Smooth muscle cell of the brain vasculature (primary cell): ENCODE results near the gene TSPAN13.

Experiments used
- DNase-seq: peaks from one replicate; pipeline ENCODE4 v3.0.0-alpha.2; 2012; ENCODE audit warnings: low read depth, low spot score

The TSPAN13 gene

GRCh38 chr7:16774986-16775385 is 21.4 kb downstream of the TSPAN13 start:
- no peak for DNase-seq

DNA sequence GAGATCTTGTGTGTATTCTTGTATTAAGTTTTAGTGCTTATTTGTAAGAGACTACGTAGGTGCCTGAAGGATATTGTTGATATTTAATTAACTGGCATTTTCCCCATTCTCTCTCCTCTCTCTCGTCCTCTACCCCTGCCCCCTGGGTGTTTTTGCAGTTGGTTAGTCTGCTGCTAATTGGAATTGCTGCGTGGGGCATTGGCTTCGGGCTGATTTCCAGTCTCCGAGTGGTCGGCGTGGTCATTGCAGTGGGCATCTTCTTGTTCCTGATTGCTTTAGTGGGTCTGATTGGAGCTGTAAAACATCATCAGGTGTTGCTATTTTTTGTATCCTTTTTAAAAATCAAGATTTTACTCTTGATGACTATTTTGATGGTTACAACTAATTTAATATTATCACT is 22.5 kb downstream of the TSPAN13 start:
- DNase-seq, result no peak

DNA sequence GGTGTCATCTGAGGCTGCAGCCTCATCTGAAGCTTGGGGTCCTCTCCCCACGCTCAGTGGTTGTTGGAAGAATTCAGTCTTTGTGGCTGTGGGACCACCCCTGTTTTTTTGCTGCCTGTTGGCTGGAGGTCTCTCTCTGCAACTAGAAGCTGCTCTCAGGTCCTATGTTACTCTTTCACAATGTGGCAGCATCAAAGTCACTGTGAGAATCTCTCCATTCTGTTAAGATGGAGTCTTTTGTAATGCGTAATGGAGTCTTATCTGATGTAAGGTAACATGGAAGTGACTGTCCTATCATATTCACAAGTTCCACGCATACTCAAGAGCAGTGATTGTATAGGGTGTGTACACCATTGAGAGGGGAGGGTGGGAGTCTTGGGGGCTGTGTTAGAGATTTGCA is 24.9 kb downstream of the TSPAN13 start:
- no peak for DNase-seq

DNA sequence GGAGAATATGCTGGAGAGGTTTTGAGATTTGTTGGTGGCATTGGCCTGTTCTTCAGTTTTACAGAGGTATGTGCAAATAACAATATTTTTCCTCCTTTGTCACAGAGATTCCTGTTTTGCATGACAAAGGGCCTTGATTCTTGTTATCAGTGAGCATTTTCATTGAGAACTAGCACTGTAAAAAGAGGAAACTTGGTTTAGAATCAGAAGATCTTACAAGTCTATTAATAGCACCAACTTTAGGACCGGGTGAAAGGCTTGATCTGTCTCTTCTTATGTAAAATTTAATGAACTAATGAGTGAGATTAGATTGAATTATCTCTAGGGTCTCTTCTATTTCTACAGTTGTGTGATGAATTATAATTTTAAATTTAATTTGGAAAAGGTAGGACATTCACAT is 25.5 kb downstream of the TSPAN13 start:
- DNase-seq, result no peak

DNA sequence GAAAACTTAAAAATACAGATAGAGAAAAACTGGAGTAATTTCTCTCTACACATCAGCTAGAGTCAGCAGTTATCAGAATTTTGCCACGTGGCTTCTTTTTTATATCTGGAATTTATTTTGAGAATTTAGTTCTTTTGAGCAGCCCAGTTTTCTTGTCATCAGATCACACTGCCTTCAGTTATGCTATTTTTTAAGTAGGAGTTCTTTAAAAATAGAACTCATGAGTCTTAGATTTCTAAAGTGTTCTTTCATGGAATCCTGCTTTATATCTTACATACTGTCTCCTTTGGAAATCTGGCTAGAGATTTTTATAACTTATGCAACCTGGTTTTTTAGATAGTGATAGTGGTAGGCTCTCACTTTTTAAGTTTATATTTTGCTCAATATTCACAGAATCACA is 27.0 kb downstream of the TSPAN13 start:
- DNase-seq, result no peak

- no peak for DNase-seq
Observed at GRCh38 chr7:16785321-16785720, 31.8 kb downstream of the TSPAN13 start.

DNA sequence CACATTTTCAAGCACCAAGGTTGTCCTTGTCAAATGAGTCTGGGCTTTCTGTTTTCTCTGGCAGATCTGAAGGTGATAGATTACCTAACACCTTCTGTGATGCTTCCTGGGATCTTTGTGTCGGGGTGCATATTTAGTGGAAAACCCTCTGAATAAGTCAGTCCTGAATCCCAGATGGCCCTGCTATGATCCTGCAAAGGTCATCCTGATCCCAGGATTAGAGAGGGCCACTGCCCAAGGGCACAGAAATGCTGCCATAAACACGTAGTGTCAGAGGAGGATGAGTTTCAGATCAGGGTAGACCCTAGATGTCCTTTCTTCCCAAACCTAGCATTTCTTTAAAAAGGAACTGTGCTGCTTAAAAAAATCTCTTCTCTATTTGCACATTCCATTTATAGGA is 32.3 kb downstream of the TSPAN13 start:
- DNase-seq, result no peak

DNA sequence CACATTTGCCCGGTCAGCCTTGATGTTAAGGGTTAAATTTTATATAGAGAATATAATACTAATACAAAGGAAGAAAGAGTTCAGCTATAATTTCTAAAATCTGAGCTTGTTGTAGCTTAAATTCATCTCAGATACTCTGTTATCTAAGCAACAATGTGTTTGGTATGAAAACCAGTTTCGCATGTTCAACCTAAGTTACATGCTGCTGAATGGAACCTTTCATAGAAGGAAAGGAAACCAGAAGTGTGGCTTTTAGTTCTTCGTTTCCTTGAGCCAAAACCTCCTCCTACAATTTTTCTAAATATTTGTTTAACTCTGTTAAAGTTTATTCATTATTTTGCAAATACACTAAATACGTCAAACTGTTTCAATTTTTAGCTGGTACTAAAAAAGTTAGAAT is 32.7 kb downstream of the TSPAN13 start:
- no peak for DNase-seq

- DNase-seq, result no peak
Observed at GRCh38 chr7:16787127-16787526, 33.6 kb downstream of the TSPAN13 start.

DNA sequence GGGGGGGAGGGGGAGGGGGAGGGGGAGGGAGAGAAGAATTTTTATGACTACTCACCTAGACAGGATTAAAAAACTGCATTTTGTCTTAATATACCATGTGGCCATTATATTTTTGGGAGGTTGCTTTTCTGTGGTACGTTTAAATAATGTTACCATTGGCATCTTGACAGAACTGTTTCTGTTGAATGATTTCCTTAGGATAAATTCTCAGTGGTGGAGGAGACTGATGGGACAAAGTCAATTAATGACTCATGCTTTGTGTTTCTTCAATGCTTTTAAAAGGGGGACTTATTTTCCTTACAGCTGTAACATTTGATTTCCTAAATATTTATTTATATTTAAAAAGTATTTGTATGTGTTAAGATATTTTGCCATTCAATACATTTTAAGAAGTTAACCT is 37.5 kb downstream of the TSPAN13 start:
- no peak for DNase-seq

GRCh38 chr7:16791905-16792698 is 38.5 kb downstream of the TSPAN13 start:
- no peak for DNase-seq

DNA sequence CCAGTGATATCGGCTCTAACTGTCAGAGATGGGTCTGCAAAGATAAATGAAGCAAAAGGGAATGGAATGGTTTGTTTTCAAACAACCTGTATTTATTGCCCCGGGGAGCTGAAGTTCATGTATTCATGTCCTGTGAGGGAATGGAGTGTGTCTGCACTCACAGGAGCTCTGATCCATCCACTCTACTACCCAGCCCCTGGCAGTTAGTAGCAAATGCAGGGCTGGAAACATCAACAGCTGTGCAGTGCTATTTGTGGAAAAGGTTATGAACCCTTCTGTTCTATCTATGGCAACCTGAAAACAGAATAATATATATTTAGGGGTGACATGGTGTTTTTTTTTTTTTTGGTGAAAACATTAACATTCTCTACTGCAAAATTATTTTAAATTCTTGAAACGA is 41.4 kb downstream of the TSPAN13 start:
- no peak for DNase-seq

DNA sequence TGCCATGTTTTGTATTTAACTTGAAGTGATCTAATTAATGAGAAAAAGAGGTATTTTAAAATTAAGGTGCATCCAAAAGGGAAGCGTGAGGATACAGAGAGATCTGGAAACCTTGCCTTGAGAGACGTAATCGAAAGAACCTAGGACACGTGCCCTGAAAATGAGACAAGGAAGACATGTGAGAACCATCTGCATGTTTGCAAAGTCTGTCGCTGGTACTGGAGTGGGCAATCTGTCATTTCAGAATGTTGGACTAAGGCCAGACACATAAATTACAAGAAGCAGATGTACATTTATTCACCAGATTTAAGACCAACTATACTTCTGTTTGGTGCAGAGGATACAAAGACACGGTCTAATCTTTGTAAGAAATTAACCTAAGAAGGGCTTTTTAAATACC is 42.1 kb downstream of the TSPAN13 start:
- no peak for DNase-seq

DNA sequence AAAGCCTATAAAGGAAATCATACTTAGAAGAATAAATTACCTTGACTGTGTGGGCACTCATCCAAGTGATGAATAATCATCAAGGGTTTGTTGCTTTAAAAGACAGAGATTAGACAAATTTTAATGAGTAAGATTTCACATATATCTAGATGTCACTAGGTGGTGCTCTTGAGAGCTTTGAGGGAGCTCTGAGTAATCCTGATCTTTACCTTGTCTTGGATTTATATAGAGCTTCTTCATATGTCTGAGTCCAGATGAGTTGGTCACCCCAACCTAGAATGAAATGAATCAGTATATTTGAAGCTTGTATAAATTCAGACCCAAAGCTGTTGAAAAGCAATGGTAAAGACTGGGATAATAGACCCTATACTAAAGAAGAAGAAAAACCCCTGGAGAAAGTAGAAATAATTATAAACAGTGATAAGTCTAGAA is 47.6 kb downstream of the TSPAN13 start:
- no peak for DNase-seq

DNA sequence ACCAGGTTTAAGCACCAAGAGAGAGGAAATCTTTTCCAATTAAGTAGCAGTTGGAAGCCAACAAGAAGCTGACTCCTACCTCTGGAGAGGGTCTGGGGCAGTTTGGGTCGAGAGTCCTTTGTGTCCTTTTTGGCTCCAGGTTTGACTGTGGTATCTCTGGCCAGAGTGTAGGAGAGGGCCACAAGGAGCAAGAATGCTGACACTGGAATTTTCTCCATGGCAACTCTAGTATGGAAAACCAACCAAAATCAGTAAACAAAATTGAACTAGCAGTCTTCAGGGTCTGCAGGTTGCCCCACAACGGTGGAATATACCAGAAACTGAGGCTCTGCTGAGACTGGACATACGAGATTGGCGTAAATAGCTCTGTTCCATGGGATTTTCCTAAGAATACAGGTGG is 48.0 kb downstream of the TSPAN13 start:
- no peak for DNase-seq

DNA sequence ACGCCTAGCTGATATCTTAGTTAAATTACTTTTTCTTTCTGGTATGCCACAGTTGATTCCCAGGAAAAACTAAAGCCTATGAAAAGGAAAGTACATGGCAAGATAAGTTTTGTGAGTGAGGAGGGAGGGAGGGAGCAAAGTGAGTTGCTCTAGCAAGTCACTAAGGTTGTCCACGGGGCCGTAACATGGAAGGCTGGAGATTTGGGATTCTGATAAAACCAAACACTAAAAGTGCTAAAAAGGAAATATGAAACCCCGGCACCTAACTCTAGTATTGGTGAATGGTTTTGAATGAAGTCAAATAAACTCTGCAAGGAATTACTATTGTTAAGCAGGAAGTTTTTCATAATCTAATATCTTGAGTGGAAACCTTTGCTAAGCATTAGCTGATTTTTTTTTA is 49.6 kb downstream of the TSPAN13 start:
- DNase-seq, result no peak

- DNase-seq, result no peak
Observed at GRCh38 chr7:16803881-16804673, 50.5 kb downstream of the TSPAN13 start.

DNA sequence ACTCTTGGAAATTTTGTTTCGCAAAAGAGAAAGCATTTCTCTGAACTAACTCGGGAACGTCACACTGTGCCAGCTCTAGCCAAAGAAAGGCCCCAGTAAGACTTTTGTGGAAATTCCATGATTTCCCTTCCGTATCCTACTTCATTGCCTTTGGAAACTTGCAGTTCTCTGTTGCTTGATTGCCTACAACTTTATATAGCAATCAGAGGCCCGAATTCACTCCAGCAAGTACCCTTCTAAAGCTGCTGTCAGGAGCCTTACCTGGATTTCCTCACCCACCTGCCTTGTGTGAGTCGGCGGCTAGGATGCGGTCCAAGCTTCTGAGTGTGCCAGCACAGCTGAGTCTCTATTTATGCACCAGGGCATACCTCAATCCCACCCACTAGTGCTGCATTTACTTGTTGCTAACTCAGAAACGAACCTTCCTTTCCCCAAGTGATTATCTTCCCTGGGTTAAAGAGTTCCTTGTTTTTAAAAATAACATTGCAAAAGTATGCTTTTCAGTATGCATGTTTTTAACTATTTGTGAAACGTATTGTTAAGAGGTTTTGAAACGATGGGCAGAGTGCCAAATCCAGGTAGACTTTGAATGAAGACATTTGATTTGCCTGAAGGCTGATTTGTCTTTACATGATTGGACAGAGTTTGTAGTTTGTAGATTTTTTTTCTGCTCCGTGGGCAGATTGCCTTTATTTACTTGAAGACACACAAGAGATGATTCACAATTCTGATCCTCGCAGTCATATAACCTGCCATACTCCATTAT is 51.3 kb downstream of the TSPAN13 start, which contains the start of gene AGR2:
TSS of gene AGR2 (minus strand) at position 326 of the 766 bp plus-strand sequence. CDS start 3,203 bp downstream, outside the sequence.
- no peak for DNase-seq

DNA sequence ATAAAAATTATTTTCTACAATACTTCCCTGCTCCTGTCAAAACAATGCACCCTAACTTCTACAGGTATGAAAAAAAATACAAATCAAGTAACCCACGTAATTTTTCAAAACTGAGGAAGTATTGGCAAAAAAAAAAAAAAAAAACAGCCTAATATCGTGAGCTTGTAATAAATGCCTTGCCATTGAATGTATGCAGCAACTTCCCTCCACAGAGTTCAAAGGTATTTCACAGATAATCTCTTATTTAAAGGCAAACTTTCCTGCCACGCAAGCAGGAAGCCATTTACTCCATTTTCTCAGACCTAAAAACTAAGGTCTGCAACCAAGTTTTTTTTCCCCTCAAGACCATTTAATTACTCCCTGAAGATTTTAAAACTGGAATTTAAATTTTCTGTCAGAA is 51.9 kb downstream of the TSPAN13 start:
- no peak for DNase-seq

DNA sequence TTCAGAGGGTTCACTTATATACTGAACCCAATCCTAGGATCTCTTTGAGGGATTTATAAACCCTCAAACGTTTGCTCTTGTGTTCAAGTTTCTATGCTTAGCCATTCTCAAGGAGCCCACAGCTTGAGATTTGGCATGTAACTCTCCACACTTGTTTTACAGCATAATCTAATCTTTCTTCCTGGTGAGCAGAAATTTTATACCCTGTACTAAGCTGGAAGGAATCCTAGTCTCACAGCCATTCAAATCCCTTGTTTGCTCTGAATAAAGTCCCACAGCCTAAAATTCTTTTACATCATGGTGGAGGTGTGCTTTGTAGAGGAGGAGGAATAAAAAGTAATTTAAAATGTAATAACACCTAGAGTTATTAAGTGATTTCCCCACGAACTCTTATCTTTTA is 56.6 kb downstream of the TSPAN13 start:
- no peak for DNase-seq

- DNase-seq, result no peak
Observed at GRCh38 chr7:16810573-16810972, 57.0 kb downstream of the TSPAN13 start.

- DNase-seq, result no peak
Observed at GRCh38 chr7:16811551-16811950, 58.0 kb downstream of the TSPAN13 start.
